PFSK-1 (cell line): ENCODE results near the gene ATP6V0D1.

Experiments
- FOXP2 ChIP-seq: optimal IDR thresholded peaks from 2 replicates; pipeline ENCODE3; 2011; ENCODE audit warnings: borderline replicate concordance, control low read depth, inconsistent platforms; ENCODE audit not compliant: insufficient read depth; ENCODE audit errors: extremely low read length, extremely low read depth
- POLR2AphosphoS5 ChIP-seq: IDR thresholded peaks from 2 replicates; pipeline ENCODE4 v1.6.1; 2012; ENCODE audit warnings: low read depth, mild to moderate bottlenecking, control low read depth, low read length, moderate library complexity
- TAF1 ChIP-seq: IDR thresholded peaks from 2 replicates; pipeline ENCODE4 v1.6.1; 2012; ENCODE audit warnings: low read length, control low read depth, borderline replicate concordance; ENCODE audit not compliant: insufficient read depth

- TF ChIP-seq TAF1 (no peak), POLR2AphosphoS5 (no peak), FOXP2 (no peak)
Measured at GRCh38 chr16:67460168-67460567, 20.8 kb downstream of the ATP6V0D1 start.
